HEK293 (cell line): ENCODE measurements around the gene CLDN19.

Experiments
- CTCF ChIA-PET: fragments of 350-600 bp; formaldehyde crosslinking; extraction: SDS; loops from one replicate; lab custom pipeline; 2021; ENCODE audit warnings: antibody characterized with exemption; lab: Yijun Ruan, JAX
- POLR2A ChIA-PET: fragments of 300-600 bp; formaldehyde crosslinking; extraction: SDS; loops from one replicate; lab custom pipeline; 2020; ENCODE audit warnings: antibody characterized with exemption, inconsistent platforms; lab: Yijun Ruan, JAX
- H3K27ac ChIP-seq: fragments of 200-500 bp; sonication (Bioruptor generic); 2 replicates; pipeline ENCODE4 v1.5.1; 2014; ENCODE audit warnings: low read depth, low read length, control low read depth, inconsistent platforms; ENCODE audit errors: extremely low read depth
- H3K36me3 ChIP-seq, 2 experiments: fragments of 200-500 bp in 1 of 2; sonication (Bioruptor generic) in 1 of 2; 1 replicate in 1 of 2; 2 replicates in 1 of 2; pipeline ENCODE4 v1.5.1; 2014 to 2017; ENCODE audit warnings: inconsistent platforms in 2 of 2, low read length in 2 of 2; ENCODE audit not compliant: control insufficient read depth in 2 of 2, insufficient read depth in 1 of 2
- H3K4me1 ChIP-seq: fragments of 200-500 bp; sonication (Bioruptor generic); 2 replicates; pipeline ENCODE4 v1.5.1; 2014; ENCODE audit warnings: mild to moderate bottlenecking, low read length, inconsistent platforms; ENCODE audit not compliant: control insufficient read depth, insufficient read depth
- H3K4me3 ChIP-seq: 2 replicates; pipeline ENCODE4 v1.5.1; 2011; ENCODE audit warnings: low read depth, mild to moderate bottlenecking, control low read depth, low read length, moderate library complexity
- H3K9me3 ChIP-seq: fragments of 200-500 bp; sonication (Bioruptor generic); 2 replicates; pipeline ENCODE4 v1.5.1; 2014; ENCODE audit warnings: low read depth, low read length, inconsistent platforms; ENCODE audit not compliant: control insufficient read depth, insufficient read depth
- GFI1B ChIP-seq: fragments of 450-650 bp; formaldehyde crosslinking; IDR thresholded peaks from 2 replicates; pipeline ENCODE4 v1.5.1; 2016; ENCODE audit warnings: missing biosample characterization, missing genetic modification characterization
- GLIS1 ChIP-seq: fragments of 450-650 bp; formaldehyde crosslinking; IDR thresholded peaks from 2 replicates; pipeline ENCODE4 v1.5.1; 2016; ENCODE audit warnings: missing biosample characterization, missing genetic modification characterization
- HOXA7 ChIP-seq: sonication (generic); formaldehyde crosslinking; IDR thresholded peaks from 2 replicates; pipeline ENCODE4 v1.8.1; 2022; ENCODE audit warnings: missing genetic modification reagents, borderline replicate concordance
- KLF1 ChIP-seq: fragments of 450-650 bp; formaldehyde crosslinking; IDR thresholded peaks from 2 replicates; pipeline ENCODE4 v1.5.1; 2016; ENCODE audit warnings: missing biosample characterization, missing genetic modification characterization
- TSHZ1 ChIP-seq: fragments of 450-650 bp; formaldehyde crosslinking; IDR thresholded peaks from 2 replicates; pipeline ENCODE4 v1.5.1; 2016; ENCODE audit warnings: missing biosample characterization, missing genetic modification characterization, borderline replicate concordance
- ZBTB8A ChIP-seq: fragments of 450-650 bp; formaldehyde crosslinking; IDR thresholded peaks from 2 replicates; pipeline ENCODE4 v1.5.1; 2016; ENCODE audit warnings: missing biosample characterization, missing genetic modification characterization
- ZNF10 ChIP-seq: fragments of 450-650 bp; formaldehyde crosslinking; IDR thresholded peaks from 2 replicates; pipeline ENCODE4 v1.5.1; 2017; ENCODE audit warnings: missing biosample characterization, missing genetic modification characterization
- ZNF214 ChIP-seq: fragments of 450-650 bp; formaldehyde crosslinking; IDR thresholded peaks from 2 replicates; pipeline ENCODE4 v1.5.1; 2017; ENCODE audit warnings: missing biosample characterization, mild to moderate bottlenecking, missing genetic modification characterization, borderline replicate concordance
- ZNF24 ChIP-seq: fragments of 450-650 bp; formaldehyde crosslinking; IDR thresholded peaks from 2 replicates; pipeline ENCODE4 v1.5.1; 2016; ENCODE audit warnings: missing biosample characterization, missing genetic modification characterization
- ZNF280C ChIP-seq: fragments of 450-650 bp; formaldehyde crosslinking; IDR thresholded peaks from 2 replicates; pipeline ENCODE4 v1.5.1; 2016; ENCODE audit warnings: missing biosample characterization, missing genetic modification characterization
- ZNF311 ChIP-seq: fragments of 450-650 bp; formaldehyde crosslinking; IDR thresholded peaks from 2 replicates; pipeline ENCODE4 v1.5.1; 2017; ENCODE audit warnings: missing biosample characterization, missing genetic modification characterization, borderline replicate concordance
- ZNF324 ChIP-seq: fragments of 450-650 bp; formaldehyde crosslinking; IDR thresholded peaks from 2 replicates; pipeline ENCODE4 v1.5.1; 2016; ENCODE audit warnings: missing biosample characterization, missing genetic modification characterization
- ZNF341 ChIP-seq: fragments of 450-650 bp; formaldehyde crosslinking; IDR thresholded peaks from 2 replicates; pipeline ENCODE4; 2016; ENCODE audit warnings: low read depth, missing biosample characterization, missing genetic modification characterization
- ZNF514 ChIP-seq: fragments of 450-650 bp; formaldehyde crosslinking; IDR thresholded peaks from 2 replicates; pipeline ENCODE4 v1.5.1; 2016; ENCODE audit warnings: missing biosample characterization, missing genetic modification characterization
- ZNF571 ChIP-seq: fragments of 450-650 bp; formaldehyde crosslinking; IDR thresholded peaks from 2 replicates; pipeline ENCODE4 v1.5.0; 2017; ENCODE audit warnings: missing biosample characterization, missing genetic modification characterization
- ZNF629 ChIP-seq: fragments of 450-650 bp; formaldehyde crosslinking; IDR thresholded peaks from 2 replicates; pipeline ENCODE4 v1.5.1; 2017; ENCODE audit warnings: missing biosample characterization, missing genetic modification characterization
- ZNF701 ChIP-seq: fragments of 450-650 bp; formaldehyde crosslinking; IDR thresholded peaks from 2 replicates; pipeline ENCODE4 v1.5.1; 2016; ENCODE audit warnings: missing biosample characterization, missing genetic modification characterization
- ZSCAN30 ChIP-seq: fragments of 450-650 bp; IDR thresholded peaks from 2 replicates; pipeline ENCODE4 v1.5.1; 2018; ENCODE audit warnings: missing biosample characterization, mild to moderate bottlenecking, missing genetic modification characterization, moderate library complexity
- TF ChIP-seq, protein P1 (sequence below): fragments of 450-650 bp; formaldehyde crosslinking; IDR thresholded peaks from 2 replicates; pipeline ENCODE4 v1.5.1; 2016; ENCODE audit warnings: missing biosample characterization, missing genetic modification characterization

The CLDN19 gene

GRCh38 chr1:42750041-42750440 is 10.0 kb upstream of the CLDN19 start:
- Histone ChIP-seq H3K27ac (no peak overlapping the region), H3K4me3 (no peak overlapping the region), H3K36me3 (peaks cover 6 to 87% of the 10 kb centered on the region in 2 experiments; a peak in 2 of 3 replicates), H3K4me1 (no peaks in the 10 kb centered on the region), H3K9me3 (no peaks in the 10 kb centered on the region)
- POLR2A ChIA-PET, result no interaction called here
- TF ChIP-seq ZNF324 (tag by site-specific recombination), result no peak
- TF ChIP-seq ZNF514 (tag by site-specific recombination), result no peak
- TF ChIP-seq ZNF629 (tag by site-specific recombination), result no peak
- TF ChIP-seq GLIS1 (tag by site-specific recombination), result no peak
- TF ChIP-seq ZNF24, result no peak
- TF ChIP-seq ZNF701 (tag by site-specific recombination), result no peak
- TF ChIP-seq ZNF214 (tag by site-specific recombination), result no peak
- CTCF ChIA-PET, result no interaction called here

- Histone ChIP-seq H3K9me3 (no peaks in the 10 kb centered on the region), H3K4me3 (no peak overlapping the region), H3K27ac (no peak overlapping the region), H3K4me1 (no peaks in the 10 kb centered on the region), H3K36me3 (peaks cover 3 to 74% of the 10 kb centered on the region in 2 experiments; a peak in 2 of 3 replicates)
- TF ChIP-seq ZSCAN30 (no peak), ZNF571 (tag by site-specific recombination) (no peak), KLF1 (no peak), ZNF280C (tag by site-specific recombination) (no peak), GFI1B (tag by site-specific recombination) (no peak), ZNF341 (tag by site-specific recombination) (no peak), ZBTB8A (tag by site-specific recombination) (no peak), ZNF311 (tag by site-specific recombination) (no peak), ZNF701 (tag by site-specific recombination) (no peak), ZNF10 (tag by site-specific recombination) (no peak), TSHZ1 (no peak), HOXA7 (no peak)
- TF ChIP-seq, protein P1, sequence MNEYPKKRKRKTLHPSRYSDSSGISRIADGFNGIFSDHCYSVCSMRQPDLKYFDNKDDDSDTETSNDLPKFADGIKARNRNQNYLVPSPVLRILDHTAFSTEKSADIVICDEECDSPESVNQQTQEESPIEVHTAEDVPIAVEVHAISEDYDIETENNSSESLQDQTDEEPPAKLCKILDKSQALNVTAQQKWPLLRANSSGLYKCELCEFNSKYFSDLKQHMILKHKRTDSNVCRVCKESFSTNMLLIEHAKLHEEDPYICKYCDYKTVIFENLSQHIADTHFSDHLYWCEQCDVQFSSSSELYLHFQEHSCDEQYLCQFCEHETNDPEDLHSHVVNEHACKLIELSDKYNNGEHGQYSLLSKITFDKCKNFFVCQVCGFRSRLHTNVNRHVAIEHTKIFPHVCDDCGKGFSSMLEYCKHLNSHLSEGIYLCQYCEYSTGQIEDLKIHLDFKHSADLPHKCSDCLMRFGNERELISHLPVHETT (tag by site-specific recombination), result no peak
- ChIA-PET POLR2A (no interaction called here), CTCF (interaction anchor here (0.9 to 1.6 kb wide), 4 partner anchors 11 to 210 kb away, joined by 3 to 6 read pairs (median 3); no protein-coding TSS in a partner anchor)
Observed at GRCh38 chr1:42748461-42749410, 8.7 kb upstream of the CLDN19 start.
